ENCODE measurements around the gene ABCB9.

- TF ChIP-seq CTCF (conservative IDR thresholded peaks at IDR 0.05) (no peak), ZFX (IDR thresholded peaks at IDR 0.05) (no peak)
Measured at GRCh38 chr12:122932207-122932606, 34.1 kb downstream of the ABCB9 start.

All from C4-2B (cell line).